ENCODE data around the gene IL1B.

Gene IL1B

GRCh38 chr2:112825706-112826105, 10.9 kb downstream of the IL1B start:
- DNase-seq (ENCODE audit: low read depth) = no peak
- TF ChIP-seq POLR2A (IDR thresholded peaks at IDR 0.05; ENCODE audit: extremely low read depth, insufficient read length) = no peak
- TF ChIP-seq, protein P1, sequence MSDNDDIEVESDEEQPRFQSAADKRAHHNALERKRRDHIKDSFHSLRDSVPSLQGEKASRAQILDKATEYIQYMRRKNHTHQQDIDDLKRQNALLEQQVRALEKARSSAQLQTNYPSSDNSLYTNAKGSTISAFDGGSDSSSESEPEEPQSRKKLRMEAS (IDR thresholded peaks at IDR 0.05; ENCODE audit: low read depth, low read length) = no peak
- TF ChIP-seq CTCF (IDR thresholded peaks at IDR 0.05; ENCODE audit: low read depth, low read length) = no peak
- no peak for TF ChIP-seq MYC (IDR thresholded peaks at IDR 0.05; ENCODE audit: low read depth, low read length)
- no peak overlapping the region for H3K4me3 ChIP-seq (ENCODE audit: low read depth, low read length)

DNA sequence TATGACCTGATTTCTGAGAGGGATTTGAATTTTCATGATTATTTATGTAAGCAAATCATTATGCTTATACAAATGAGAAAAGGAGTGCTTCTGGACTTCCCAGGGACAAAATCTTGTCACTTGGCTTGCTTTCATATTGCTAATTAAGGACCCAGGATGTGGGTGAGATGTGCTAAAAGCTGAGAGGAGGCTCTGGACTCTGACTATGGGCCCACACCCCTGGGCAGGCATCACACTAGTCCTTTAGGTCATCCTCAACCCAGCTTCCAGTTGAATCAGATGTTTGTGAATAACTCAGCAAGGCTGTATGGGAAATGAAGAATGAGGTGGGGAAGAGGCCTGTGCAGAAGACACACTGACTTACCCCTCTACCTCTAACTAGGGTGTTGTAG, 11.9 kb downstream of the IL1B start:
- no peak overlapping the region for H3K4me3 ChIP-seq (ENCODE audit: low read depth, low read length)
- no peak for DNase-seq (ENCODE audit: low read depth)
- no peak for TF ChIP-seq POLR2A (IDR thresholded peaks at IDR 0.05; ENCODE audit: extremely low read depth, insufficient read length)
- TF ChIP-seq, protein P1 (IDR thresholded peaks at IDR 0.05; ENCODE audit: low read depth, low read length) = no peak
- no peak for TF ChIP-seq CTCF (IDR thresholded peaks at IDR 0.05; ENCODE audit: low read depth, low read length)
- TF ChIP-seq MYC (IDR thresholded peaks at IDR 0.05; ENCODE audit: low read depth, low read length) = no peak

DNA sequence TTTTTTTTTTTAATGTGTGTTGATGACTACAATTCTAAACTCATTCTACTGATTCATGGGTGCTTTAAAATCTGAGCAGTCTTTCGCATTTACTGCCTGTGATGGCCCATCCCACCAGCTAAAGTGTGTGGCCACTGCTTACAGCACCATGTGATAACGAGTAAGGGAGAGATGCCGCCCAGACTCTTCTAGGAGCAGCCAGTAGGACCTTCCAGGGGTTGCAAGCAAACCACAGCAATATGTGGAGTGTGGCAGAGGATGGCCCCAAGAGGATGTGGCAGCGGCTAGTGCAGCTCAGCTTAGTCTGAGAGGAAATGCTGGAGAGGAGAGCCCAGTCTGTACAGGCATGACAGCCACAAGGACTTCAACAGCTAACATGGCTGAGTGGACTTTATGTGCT, 14.9 kb downstream of the IL1B start:
- no peak for TF ChIP-seq CTCF (IDR thresholded peaks at IDR 0.05; ENCODE audit: low read depth, low read length)
- no peak for TF ChIP-seq POLR2A (IDR thresholded peaks at IDR 0.05; ENCODE audit: extremely low read depth, insufficient read length)
- TF ChIP-seq, protein P1 (IDR thresholded peaks at IDR 0.05; ENCODE audit: low read depth, low read length) = no peak
- no peak; the same call in 1 of the 2 replicates for TF ChIP-seq MYC (IDR thresholded peaks at IDR 0.05; ENCODE audit: low read depth, low read length)
- no peak overlapping the region for H3K4me3 ChIP-seq (ENCODE audit: low read depth, low read length)
- peak; percentile 84 for DNase-seq (ENCODE audit: low read depth)

DNA sequence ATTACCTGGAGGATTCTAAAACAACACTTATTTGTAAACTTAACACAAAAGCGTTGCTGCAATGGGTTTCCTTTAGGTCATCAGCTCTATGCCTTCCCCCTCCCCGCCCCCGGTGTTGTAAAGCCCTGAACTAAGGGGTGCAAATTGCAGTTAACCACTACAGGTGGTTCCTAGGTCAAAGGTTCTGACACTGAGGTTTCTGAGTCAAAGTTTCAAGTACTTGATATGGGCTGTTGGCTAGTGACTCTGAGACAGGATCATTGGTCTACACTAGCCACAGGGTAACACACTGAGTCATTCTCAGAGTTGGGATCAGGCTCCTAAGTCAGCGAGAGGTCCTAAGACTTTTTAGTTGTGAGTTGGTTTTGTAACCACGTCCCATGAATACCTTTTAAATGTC, 15.4 kb downstream of the IL1B start:
- TF ChIP-seq MYC (IDR thresholded peaks at IDR 0.05; ENCODE audit: low read depth, low read length) (no peak), CTCF (IDR thresholded peaks at IDR 0.05; ENCODE audit: low read depth, low read length) (no peak), POLR2A (IDR thresholded peaks at IDR 0.05; ENCODE audit: extremely low read depth, insufficient read length) (no peak)
- peak; percentile 71 for DNase-seq (ENCODE audit: low read depth)
- H3K4me3 ChIP-seq (ENCODE audit: low read depth, low read length) = no peak overlapping the region

DNA sequence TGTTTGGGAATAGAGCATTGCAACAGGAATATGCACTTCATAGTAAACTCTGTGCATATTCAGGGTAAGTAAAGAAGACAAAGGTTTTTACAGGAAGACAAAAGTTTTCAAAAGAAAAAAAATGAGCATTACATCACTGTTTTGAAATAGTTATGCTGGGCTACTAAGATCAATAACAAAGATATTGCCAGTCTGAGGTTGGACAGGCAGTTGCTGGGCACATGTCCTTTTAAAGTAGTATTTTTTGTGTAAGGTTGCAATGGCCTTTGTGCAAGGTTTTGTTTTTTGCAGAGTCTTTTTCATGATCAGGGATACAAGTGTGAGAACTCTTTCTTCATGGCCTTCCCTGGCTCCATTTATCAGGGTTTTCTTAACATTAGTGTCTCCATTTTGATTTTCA, 16.2 kb downstream of the IL1B start:
- no peak overlapping the region for H3K4me3 ChIP-seq (ENCODE audit: low read depth, low read length)
- no peak for DNase-seq (ENCODE audit: low read depth)
- TF ChIP-seq, protein P1 (IDR thresholded peaks at IDR 0.05; ENCODE audit: low read depth, low read length) = no peak
- TF ChIP-seq MYC (IDR thresholded peaks at IDR 0.05; ENCODE audit: low read depth, low read length) (no peak), POLR2A (IDR thresholded peaks at IDR 0.05; ENCODE audit: extremely low read depth, insufficient read length) (no peak), CTCF (IDR thresholded peaks at IDR 0.05; ENCODE audit: low read depth, low read length) (no peak)

- H3K4me3 ChIP-seq (ENCODE audit: low read depth, low read length) = no peak overlapping the region
- TF ChIP-seq POLR2A (IDR thresholded peaks at IDR 0.05; ENCODE audit: extremely low read depth, insufficient read length) (no peak), CTCF (IDR thresholded peaks at IDR 0.05; ENCODE audit: low read depth, low read length) (no peak), MYC (IDR thresholded peaks at IDR 0.05; ENCODE audit: low read depth, low read length) (no peak)
- TF ChIP-seq, protein P1 (IDR thresholded peaks at IDR 0.05; ENCODE audit: low read depth, low read length) = no peak
- no peak for DNase-seq (ENCODE audit: low read depth)
Observed at GRCh38 chr2:112819081-112819480, 17.5 kb downstream of the IL1B start.

Data from NB4 (cell line).